CD4-positive, alpha-beta T cell (primary cell): ENCODE results near the gene LRRK1. TPM values are rescaled to one million over a fixed set of nuclear protein-coding genes. Genes with fewer than 3 reads are reported as not detected.

ENCODE experiments used
- ATAC-seq: fragments of 200-7000 bp; cut with Tn5 transposase; one replicate; pipeline ENCODE4 v1.10.0; 2022; ENCODE audit warnings: mild to moderate bottlenecking; ENCODE audit not compliant: poor library complexity
- CTCF ChIA-PET: fragments of 350-600 bp; sonication (Branson Sonifier 250); formaldehyde crosslinking; loops from one replicate; lab custom pipeline; 2021; ENCODE audit warnings: antibody characterized with exemption, inconsistent platforms; lab: Charles Lee
- POLR2A ChIA-PET: fragments of 350-600 bp; sonication (Branson Sonifier 250); formaldehyde crosslinking; loops from one replicate; lab custom pipeline; 2021; ENCODE audit warnings: antibody characterized with exemption, inconsistent platforms; lab: Charles Lee
- DNase-seq, 14 experiments: peaks; one replicate each; pipeline ENCODE4 v3.0.0-alpha.2; 2013 to 2020; ENCODE audit warnings: mixed read lengths in 2 of 14
- H3K27ac ChIP-seq, 2 donors: one replicate each; pipeline versions ENCODE4 v1.5.1 to v1.7.0; 2013; ENCODE audit warnings: low read length in 2 of 2, low read depth in 1 of 2, mild to moderate bottlenecking in 1 of 2
- H3K27me3 ChIP-seq, 2 experiments: 1 replicate in 1 of 2; 2 replicates in 1 of 2; pipeline versions ENCODE4 v1.6.1 to v1.7.0; 2013; ENCODE audit warnings: low read length in 2 of 2, control low read depth in 1 of 2, mild to moderate bottlenecking in 1 of 2, moderate library complexity in 1 of 2; ENCODE audit not compliant: insufficient read depth in 2 of 2, control insufficient read depth in 1 of 2
- H3K36me3 ChIP-seq: one replicate; pipeline ENCODE4 v1.6.1; 2013; ENCODE audit warnings: low read length, control low read depth; ENCODE audit not compliant: insufficient read depth
- H3K4me1 ChIP-seq: one replicate; pipeline ENCODE4 v1.6.1; 2013; ENCODE audit warnings: low read length, control low read depth; ENCODE audit not compliant: insufficient read depth
- H3K4me3 ChIP-seq: one replicate; pipeline ENCODE4 v1.5.1; 2013; ENCODE audit warnings: mild to moderate bottlenecking, low read length, moderate library complexity
- H3K9me3 ChIP-seq, 2 experiments: 1 replicate in 1 of 2; 2 replicates in 1 of 2; pipeline versions ENCODE4 v1.6.1 to v1.7.0; 2013; ENCODE audit warnings: low read length in 2 of 2, mild to moderate bottlenecking in 2 of 2, control low read depth in 1 of 2, moderate library complexity in 1 of 2; ENCODE audit not compliant: control insufficient read depth in 1 of 2, insufficient read depth in 1 of 2
- H3K27ac Mint-ChIP-seq: one replicate; pipeline ENCODE4 v1.8.0; 2020; ENCODE audit warnings: mixed read lengths
- H3K27me3 Mint-ChIP-seq: one replicate; pipeline ENCODE4 v1.8.0; 2021; ENCODE audit warnings: mixed read lengths
- H3K36me3 Mint-ChIP-seq: one replicate; pipeline ENCODE4 v1.8.0; 2021; ENCODE audit warnings: low read depth, mixed read lengths
- H3K4me1 Mint-ChIP-seq: one replicate; pipeline ENCODE4 v1.8.0; 2021; ENCODE audit warnings: low read depth, mixed read lengths
- H3K4me3 Mint-ChIP-seq: one replicate; pipeline ENCODE4 v1.8.0; 2020; ENCODE audit warnings: mild to moderate bottlenecking, mixed read lengths
- H3K9me3 Mint-ChIP-seq: one replicate; pipeline ENCODE4 v1.8.0; 2020; ENCODE audit warnings: mixed read lengths
- intact Hi-C, 2 experiments: fragments of 100-400 bp; cut with DNase I in 1 of 2; cut with micrococcal nuclease in 1 of 2; formaldehyde crosslinking; loops; one replicate each; pipeline versions ENCODE4 v1.15.1 to v1.9.0; 2023 to 2025; cut with DNase I, micrococcal nuclease
- total RNA-seq, 174 experiments: library from RNA in 2 of 174; stranded (reverse) in 2 of 174; gene quantifications; one replicate each; pipeline ENCODE4 v1.2.3 and lab custom pipeline; 2021 to 2026
- TF ChIP-seq, protein P1 (sequence below): fragments of 200-600 bp; IDR thresholded peaks from one replicate; pipeline ENCODE4 v1.8.0; 2022; ENCODE audit warnings: antibody characterized with exemption, mild to moderate bottlenecking

The LRRK1 gene
- total RNA-seq, 2 experiments from 2014 or later = 0.60 to 0.73 TPM

- Histone ChIP-seq H3K27me3 (peaks cover 3 to 13% of the 10 kb centered on the region in 2 experiments), H3K27ac (no peak overlapping the region), H3K9me3 (no peaks in the 10 kb centered on the region), H3K4me1 (no peaks in the 10 kb centered on the region), H3K4me3 (no peak overlapping the region), H3K36me3 (no peaks in the 10 kb centered on the region)
- no peaks in the 10 kb centered on the region for H3K4me1 Mint-ChIP-seq
- TF ChIP-seq, protein P1, sequence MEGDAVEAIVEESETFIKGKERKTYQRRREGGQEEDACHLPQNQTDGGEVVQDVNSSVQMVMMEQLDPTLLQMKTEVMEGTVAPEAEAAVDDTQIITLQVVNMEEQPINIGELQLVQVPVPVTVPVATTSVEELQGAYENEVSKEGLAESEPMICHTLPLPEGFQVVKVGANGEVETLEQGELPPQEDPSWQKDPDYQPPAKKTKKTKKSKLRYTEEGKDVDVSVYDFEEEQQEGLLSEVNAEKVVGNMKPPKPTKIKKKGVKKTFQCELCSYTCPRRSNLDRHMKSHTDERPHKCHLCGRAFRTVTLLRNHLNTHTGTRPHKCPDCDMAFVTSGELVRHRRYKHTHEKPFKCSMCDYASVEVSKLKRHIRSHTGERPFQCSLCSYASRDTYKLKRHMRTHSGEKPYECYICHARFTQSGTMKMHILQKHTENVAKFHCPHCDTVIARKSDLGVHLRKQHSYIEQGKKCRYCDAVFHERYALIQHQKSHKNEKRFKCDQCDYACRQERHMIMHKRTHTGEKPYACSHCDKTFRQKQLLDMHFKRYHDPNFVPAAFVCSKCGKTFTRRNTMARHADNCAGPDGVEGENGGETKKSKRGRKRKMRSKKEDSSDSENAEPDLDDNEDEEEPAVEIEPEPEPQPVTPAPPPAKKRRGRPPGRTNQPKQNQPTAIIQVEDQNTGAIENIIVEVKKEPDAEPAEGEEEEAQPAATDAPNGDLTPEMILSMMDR = no peak
- intact Hi-C loops = no loop called here
- no peak for DNase-seq
- H3K27ac Mint-ChIP-seq = no peak overlapping the region
- no peaks in the 10 kb centered on the region for H3K9me3 Mint-ChIP-seq
- peaks cover 30% of the 10 kb centered on the region for H3K27me3 Mint-ChIP-seq
- H3K36me3 Mint-ChIP-seq = no peaks in the 10 kb centered on the region
- ChIA-PET CTCF (no interaction called here), POLR2A (no interaction called here)
- ATAC-seq = no peak
- H3K4me3 Mint-ChIP-seq = no peak overlapping the region
Measured at GRCh38 chr15:100948430-100948762, 29.2 kb downstream of the LRRK1 start.

- no peak overlapping the region for H3K27ac Mint-ChIP-seq
- H3K4me3 Mint-ChIP-seq = no peak overlapping the region
- H3K27me3 ChIP-seq = peaks cover 3 to 13% of the 10 kb centered on the region in 2 experiments
- no peak overlapping the region for H3K27ac ChIP-seq
- H3K36me3 ChIP-seq = no peaks in the 10 kb centered on the region
- ATAC-seq (no peak), DNase-seq (no peak)
- H3K36me3 Mint-ChIP-seq = no peaks in the 10 kb centered on the region
- TF ChIP-seq, protein P1 = no peak
- intact Hi-C loops = no loop called here
- H3K9me3 ChIP-seq = no peaks in the 10 kb centered on the region
- peaks cover 35% of the 10 kb centered on the region for H3K27me3 Mint-ChIP-seq
- H3K9me3 Mint-ChIP-seq = no peaks in the 10 kb centered on the region
- ChIA-PET POLR2A (no interaction called here), CTCF (no interaction called here)
- H3K4me1 Mint-ChIP-seq = no peaks in the 10 kb centered on the region
- H3K4me1 ChIP-seq = no peaks in the 10 kb centered on the region
- H3K4me3 ChIP-seq = no peak overlapping the region
Measured at GRCh38 chr15:100949691-100950090, 30.5 kb downstream of the LRRK1 start.

- ChIA-PET POLR2A (no interaction called here), CTCF (no interaction called here)
- peaks cover 29% of the 10 kb centered on the region for H3K27me3 Mint-ChIP-seq
- H3K27ac Mint-ChIP-seq = no peak overlapping the region
- intact Hi-C loops = no loop called here
- Histone ChIP-seq H3K27ac (no peak overlapping the region), H3K4me1 (no peaks in the 10 kb centered on the region), H3K9me3 (no peaks in the 10 kb centered on the region), H3K27me3 (peaks cover 3 to 13% of the 10 kb centered on the region in 2 experiments), H3K4me3 (no peak overlapping the region), H3K36me3 (no peaks in the 10 kb centered on the region)
- ATAC-seq (no peak), DNase-seq (peak in 1 of 14 experiments; percentile 13)
- TF ChIP-seq, protein P1 = no peak
- no peaks in the 10 kb centered on the region for H3K36me3 Mint-ChIP-seq
- no peaks in the 10 kb centered on the region for H3K4me1 Mint-ChIP-seq
- H3K4me3 Mint-ChIP-seq = no peak overlapping the region
- H3K9me3 Mint-ChIP-seq = no peaks in the 10 kb centered on the region
Measured at GRCh38 chr15:100951965-100952364, 32.8 kb downstream of the LRRK1 start.
